Measurements from ENCODE around the gene RAB41.
"Not testable (repeated sequence)": the region's sequence is repeated elsewhere in the genome, so short reads cannot be mapped to it uniquely, and the experiment has no call there.

The RAB41 gene

DNA sequence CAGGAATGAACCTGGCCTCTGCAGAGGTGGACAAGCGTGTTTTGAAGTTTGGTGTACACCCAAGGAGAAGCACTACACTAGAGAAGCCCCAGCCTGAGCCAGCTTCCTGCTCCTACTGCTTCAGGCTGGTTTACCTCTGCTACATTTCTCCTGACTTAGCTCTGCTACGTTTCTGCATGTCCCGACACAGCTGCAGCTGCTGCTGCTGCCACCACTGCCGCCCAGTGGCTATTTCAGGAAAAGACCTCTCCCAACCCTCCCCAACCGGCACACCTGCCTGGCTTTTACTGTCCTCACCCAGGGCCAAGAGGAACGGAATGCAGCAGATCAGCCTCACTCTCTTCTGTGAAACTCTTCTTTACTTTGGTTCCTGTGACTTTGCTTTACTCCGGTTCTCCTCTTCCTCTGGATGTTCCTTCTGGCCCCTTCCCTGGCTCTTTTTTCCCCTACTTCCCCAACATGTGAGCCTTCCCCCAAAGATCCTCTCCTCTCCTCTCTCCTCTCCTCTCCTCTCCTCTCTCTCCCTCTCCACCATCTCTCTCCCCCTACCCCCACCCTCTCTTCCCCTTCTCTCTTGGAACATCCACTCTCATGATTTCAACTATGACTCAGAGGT lies 18.9 kb upstream of the RAB41 start:
- in situ Hi-C loops (cut with MboI; ENCODE audit: low sequenced_read_pairs), result no loop called here
- DNase-seq (ENCODE audit: low spot score in 2 of 2), result peak; percentile 56 to 83
- peaks cover 3% of the 10 kb centered on the region; the same call in 1 of the 2 replicates for H3K27me3 ChIP-seq (ENCODE audit: low read depth)
- H3K4me3 ChIP-seq, result no peak overlapping the region
- H3K9me3 ChIP-seq, result no peaks in the 10 kb centered on the region
- no peaks in the 10 kb centered on the region for H3K36me3 ChIP-seq (replicated peaks)
- H3K4me1 ChIP-seq, result no peaks in the 10 kb centered on the region

DNA sequence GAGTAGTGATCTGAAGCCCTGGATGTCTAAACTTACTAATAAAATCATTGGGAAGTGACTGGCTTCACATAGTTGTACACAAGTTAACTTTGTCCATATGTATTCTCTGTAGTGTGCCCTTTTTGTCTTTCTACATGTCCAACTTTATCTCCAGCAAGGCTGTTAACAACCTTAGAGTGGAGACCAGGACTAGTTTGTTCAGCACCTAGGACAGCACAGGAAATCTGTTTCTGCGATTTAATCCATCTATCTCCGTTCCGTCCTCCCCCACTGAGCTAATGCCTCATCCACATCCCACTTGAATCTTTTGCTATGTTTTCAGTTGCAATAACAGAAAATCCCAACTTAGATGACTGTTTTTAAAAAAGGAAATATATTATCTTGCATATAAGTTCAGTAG lies 17.2 kb upstream of the RAB41 start:
- in situ Hi-C loops (cut with MboI; ENCODE audit: low sequenced_read_pairs), result no loop called here
- Histone ChIP-seq H3K4me1 (no peaks in the 10 kb centered on the region), H3K27me3 (ENCODE audit: low read depth) (peaks cover 3% of the 10 kb centered on the region; the same call in 1 of the 2 replicates), H3K9me3 (no peaks in the 10 kb centered on the region), H3K4me3 (no peak overlapping the region), H3K36me3 (replicated peaks) (no peaks in the 10 kb centered on the region)
- no peak for DNase-seq (ENCODE audit: low spot score in 2 of 2)

DNA sequence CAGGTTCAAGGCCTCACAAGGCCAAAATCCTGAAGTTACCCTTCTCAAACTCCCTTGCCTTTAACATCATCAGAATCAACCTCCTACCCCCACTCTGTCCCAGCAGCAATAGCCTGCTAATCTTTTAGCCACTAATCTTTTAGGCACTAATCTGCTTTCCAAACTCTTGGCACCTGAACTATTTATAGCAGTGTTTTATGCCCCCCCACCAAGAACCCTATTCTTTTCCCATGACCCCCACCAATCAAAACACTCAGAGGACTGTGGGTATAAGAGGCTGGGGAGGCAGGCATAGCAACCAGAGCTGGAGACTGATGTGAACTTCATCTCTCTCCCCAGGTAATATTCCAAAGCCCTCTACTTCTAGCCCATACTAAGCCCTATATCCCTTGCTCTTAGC lies 13.9 kb upstream of the RAB41 start, which contains the start of gene ARR3:
Gene ARR3, plus strand, starts transcription at position 301 of the 400 bp plus-strand sequence. CDS start 1,052 bp downstream, outside the sequence.
- DNase-seq (ENCODE audit: low spot score in 2 of 2), result no peak
- in situ Hi-C loops (cut with MboI; ENCODE audit: low sequenced_read_pairs), result no loop called here
- Histone ChIP-seq H3K9me3 (no peaks in the 10 kb centered on the region), H3K27me3 (ENCODE audit: low read depth) (peaks cover 3% of the 10 kb centered on the region; the same call in 1 of the 2 replicates), H3K36me3 (replicated peaks) (no peaks in the 10 kb centered on the region), H3K4me3 (no peak within 1 kb of the TSS), H3K4me1 (no peaks in the 10 kb centered on the region)

DNA sequence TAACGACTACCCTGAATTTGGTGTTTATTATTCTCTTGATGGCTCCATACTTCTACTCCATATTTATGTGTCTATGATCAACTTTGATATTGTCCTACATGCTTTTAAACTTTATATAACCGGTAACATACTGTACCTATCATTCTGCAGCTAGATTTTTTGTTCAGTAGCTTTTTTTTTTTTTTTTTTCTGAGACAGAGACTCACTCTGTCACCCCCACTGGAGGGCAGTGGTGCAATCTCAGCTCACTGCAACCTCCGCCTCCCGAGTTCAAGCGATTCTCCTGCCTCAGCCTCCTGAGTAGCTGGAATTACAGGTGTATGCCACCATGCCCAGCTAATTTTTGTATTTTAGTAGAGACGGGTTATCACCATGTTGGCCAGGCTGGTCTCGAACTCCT lies 7.9 kb upstream of the RAB41 start:
- H3K36me3 ChIP-seq (replicated peaks); H3K27me3 ChIP-seq (ENCODE audit: low read depth); H3K4me3 ChIP-seq; DNase-seq (ENCODE audit: low spot score in 2 of 2); H3K9me3 ChIP-seq; H3K4me1 ChIP-seq; in situ Hi-C loops (cut with MboI; ENCODE audit: low sequenced_read_pairs): not testable (repeated sequence)

DNA sequence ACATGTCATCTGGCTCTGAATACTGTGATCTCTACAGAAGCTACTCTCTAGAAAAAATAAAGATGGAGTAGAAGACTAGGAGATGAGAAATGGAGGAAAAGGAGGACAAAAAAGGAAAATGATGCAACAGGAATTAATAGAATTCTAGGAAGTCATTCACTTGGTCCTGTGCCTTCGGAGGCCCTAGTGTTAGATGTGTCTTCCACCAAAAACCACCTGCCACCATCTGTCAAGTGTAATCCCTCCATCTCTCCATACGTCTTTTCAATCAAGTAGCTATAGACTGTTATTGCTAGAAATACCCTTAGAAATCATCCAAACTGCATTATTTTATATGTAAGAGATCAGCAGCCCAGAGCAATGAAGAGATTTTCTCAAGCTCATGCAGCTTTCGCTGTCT lies 2.9 kb upstream of the RAB41 start:
- Histone ChIP-seq H3K4me3 (no peak overlapping the region), H3K9me3 (no peaks in the 10 kb centered on the region), H3K4me1 (peaks cover 10% of the 10 kb centered on the region), H3K27me3 (ENCODE audit: low read depth) (no peaks in the 10 kb centered on the region), H3K36me3 (replicated peaks) (no peaks in the 10 kb centered on the region)
- in situ Hi-C loops (cut with MboI; ENCODE audit: low sequenced_read_pairs), result no loop called here
- no peak for DNase-seq (ENCODE audit: low spot score in 2 of 2)

DNA sequence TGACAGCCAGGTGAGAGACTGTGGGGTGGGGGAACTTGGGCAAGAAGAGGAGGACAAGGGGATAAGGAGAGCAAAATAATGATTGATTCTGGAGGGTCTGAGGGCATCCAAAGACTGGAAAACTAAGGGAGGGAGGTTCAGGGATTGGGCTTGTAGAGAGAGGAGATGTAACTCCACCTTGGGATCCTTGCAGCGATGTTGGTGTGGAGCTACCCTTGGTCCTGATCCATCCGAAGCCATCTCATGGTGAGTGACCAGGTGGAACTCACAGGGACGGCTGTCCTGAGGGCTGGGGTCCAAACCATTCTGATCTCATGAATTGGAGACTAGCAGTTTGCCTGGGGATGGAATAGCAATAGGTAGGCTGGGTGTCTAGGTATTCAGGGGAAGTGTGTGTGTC lies 1.4 kb upstream of the RAB41 start:
- in situ Hi-C loops (cut with MboI; ENCODE audit: low sequenced_read_pairs), result no loop called here
- H3K4me1 ChIP-seq, result no peaks in the 10 kb centered on the region
- peaks cover 13% of the 10 kb centered on the region for H3K36me3 ChIP-seq (replicated peaks)
- no peaks in the 10 kb centered on the region for H3K27me3 ChIP-seq (ENCODE audit: low read depth)
- no peaks in the 10 kb centered on the region for H3K9me3 ChIP-seq
- DNase-seq (ENCODE audit: low spot score in 2 of 2), result no peak
- no peak overlapping the region for H3K4me3 ChIP-seq

DNA sequence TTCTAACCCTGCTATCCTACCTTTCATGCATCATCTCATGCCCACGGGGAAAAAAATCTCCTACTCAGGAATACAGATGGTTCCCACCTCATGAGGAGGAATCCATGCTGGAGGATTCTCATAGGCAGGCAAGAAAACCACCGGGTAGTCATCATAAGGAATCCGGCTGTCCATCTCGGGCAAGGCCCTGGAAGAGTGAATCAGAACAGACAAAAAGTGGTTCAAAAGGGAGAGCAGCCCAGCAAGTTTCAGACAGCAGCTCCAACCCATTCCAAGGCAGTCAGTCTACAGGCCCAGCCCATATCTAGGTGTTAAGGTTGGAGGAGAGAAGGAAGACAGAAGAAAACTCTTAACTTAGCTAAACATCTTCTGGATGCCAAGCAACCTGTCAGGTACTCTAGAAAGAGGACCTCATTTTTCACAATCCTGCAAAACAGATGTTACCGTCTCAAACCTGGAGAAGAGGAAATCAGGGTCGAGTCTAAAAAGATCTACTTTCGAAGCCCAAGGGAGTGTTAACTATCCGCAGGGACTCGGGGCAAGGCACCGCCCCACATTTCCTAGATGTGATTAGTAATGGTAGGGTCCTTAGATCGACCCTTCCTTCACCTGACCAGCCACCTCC lies 7.3 kb downstream of the RAB41 start:
- no peaks in the 10 kb centered on the region for H3K9me3 ChIP-seq
- peaks cover 13% of the 10 kb centered on the region for H3K4me1 ChIP-seq
- no peaks in the 10 kb centered on the region for H3K27me3 ChIP-seq (ENCODE audit: low read depth)
- peaks cover 48% of the 10 kb centered on the region for H3K36me3 ChIP-seq (replicated peaks)
- peak overlapping the region; percentile 84 for H3K4me3 ChIP-seq
- DNase-seq (ENCODE audit: low spot score in 2 of 2), result no peak
- in situ Hi-C loops (cut with MboI; ENCODE audit: low sequenced_read_pairs), result no loop called here

DNA sequence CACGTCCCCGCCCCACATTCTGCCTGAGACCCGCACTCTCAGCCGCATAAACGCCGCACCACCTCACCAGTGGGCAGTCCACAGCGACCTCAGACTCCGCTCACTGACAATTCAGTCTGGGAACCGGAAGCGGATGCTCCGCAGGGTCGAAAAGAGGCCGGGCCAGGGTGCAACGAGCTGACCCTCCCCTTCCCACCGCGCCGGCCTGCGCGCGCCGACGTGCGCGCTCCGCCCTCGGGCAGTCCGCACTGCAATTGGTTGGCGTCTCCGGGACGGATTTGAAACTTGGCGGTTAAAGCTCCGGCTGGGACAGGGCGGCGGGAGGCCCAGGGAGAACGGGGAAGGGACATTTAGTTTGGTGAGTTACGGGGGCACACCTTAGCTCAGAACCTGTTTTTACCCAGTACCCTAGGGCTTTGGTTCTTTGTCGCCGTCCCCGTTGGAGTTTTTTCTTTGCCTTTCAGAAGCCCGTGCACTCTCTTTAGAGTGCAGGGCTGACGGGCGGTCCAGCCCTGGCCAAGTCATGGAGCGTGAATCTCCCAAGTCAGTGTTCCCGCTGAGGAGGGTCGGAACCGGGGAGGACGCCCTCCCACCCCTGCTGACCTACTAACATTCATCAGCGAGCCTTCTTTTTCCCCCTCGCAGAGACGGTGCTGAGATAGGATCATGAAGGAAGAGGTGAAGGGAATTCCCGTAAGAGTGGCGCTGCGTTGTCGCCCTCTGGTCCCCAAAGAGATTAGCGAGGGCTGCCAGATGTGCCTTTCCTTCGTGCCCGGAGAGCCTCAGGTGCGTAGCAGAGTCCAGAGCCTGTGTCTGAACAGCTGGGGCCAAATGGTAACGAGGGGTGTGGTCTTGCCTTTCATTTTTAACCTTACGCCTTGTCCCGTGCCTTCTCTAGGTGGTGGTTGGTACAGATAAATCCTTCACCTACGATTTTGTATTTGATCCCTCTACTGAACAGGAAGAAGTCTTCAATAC lies 8.1 kb downstream of the RAB41 start, which contains the start of the genes KIF4A and PDZD11:
Gene KIF4A, plus strand, starts transcription at position 312 of the 978 bp plus-strand sequence. Its CDS starts 355 bp downstream, at position 667.
Gene PDZD11, minus strand, starts transcription at position 135 of the 978 bp plus-strand sequence. CDS start 586 bp downstream, outside the sequence.
- no peaks in the 10 kb centered on the region for H3K9me3 ChIP-seq
- H3K4me3 ChIP-seq, result peak within 1 kb of the TSS; percentile 84

DNA sequence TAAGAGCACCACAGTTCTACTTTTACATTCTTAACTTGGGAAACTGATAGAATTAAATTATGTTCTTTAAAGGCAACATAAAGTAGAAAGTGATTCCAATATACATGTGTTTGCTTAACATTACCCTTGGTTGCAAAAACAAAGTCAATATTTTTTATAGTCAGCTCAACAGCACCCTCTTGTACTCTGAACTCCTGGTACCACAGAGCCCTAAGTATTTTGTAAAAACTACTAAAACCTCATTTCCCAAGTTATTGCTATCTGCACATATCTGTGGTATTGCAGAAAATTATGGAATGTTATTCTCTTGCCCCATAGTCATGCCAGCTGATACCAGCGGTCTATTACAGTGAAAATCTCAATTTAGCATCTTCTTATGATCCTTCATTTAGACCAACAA lies 10.8 kb downstream of the RAB41 start:
- DNase-seq (ENCODE audit: low spot score in 2 of 2), result no peak
- Histone ChIP-seq H3K9me3 (no peaks in the 10 kb centered on the region), H3K4me3 (no peak overlapping the region), H3K36me3 (replicated peaks) (peaks cover 45% of the 10 kb centered on the region), H3K27me3 (ENCODE audit: low read depth) (no peaks in the 10 kb centered on the region), H3K4me1 (peaks cover 13% of the 10 kb centered on the region)
- in situ Hi-C loops (cut with MboI; ENCODE audit: low sequenced_read_pairs), result no loop called here

More for the DNA sequence above, 8.1 kb downstream of the RAB41 start, which contains the start of the genes KIF4A and PDZD11:
- H3K36me3 ChIP-seq (replicated peaks), result peaks cover 48% of the 10 kb centered on the region
- peak; percentile 91 to 94 for DNase-seq (ENCODE audit: low spot score in 2 of 2)
- in situ Hi-C loops (cut with MboI; ENCODE audit: low sequenced_read_pairs), result no loop called here
- peaks cover 13% of the 10 kb centered on the region for H3K4me1 ChIP-seq
- H3K27me3 ChIP-seq (ENCODE audit: low read depth), result no peaks in the 10 kb centered on the region

DNA sequence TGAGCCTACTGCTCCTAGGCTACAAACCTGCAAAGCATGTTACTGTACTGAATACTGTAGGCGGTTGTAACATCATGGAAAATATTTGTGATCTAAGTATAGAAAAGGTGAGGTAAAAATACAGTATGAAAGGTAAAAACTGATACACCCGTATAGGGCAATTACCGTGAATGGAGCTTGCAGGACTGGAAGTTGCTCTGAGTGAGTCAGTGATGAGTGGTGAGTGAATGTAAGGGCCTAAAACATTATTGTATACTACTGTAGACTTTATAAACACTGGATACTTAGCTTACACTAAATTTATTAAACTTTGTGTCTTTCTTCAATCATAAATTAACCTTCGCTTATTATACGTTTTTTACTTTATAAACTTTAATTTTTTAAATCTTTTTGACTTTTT lies 11.6 kb downstream of the RAB41 start:
- Histone ChIP-seq H3K4me3 (no peak overlapping the region), H3K4me1 (peaks cover 13% of the 10 kb centered on the region), H3K36me3 (replicated peaks) (peaks cover 46% of the 10 kb centered on the region), H3K27me3 (ENCODE audit: low read depth) (no peaks in the 10 kb centered on the region), H3K9me3 (no peaks in the 10 kb centered on the region)
- in situ Hi-C loops (cut with MboI; ENCODE audit: low sequenced_read_pairs), result no loop called here
- DNase-seq (ENCODE audit: low spot score in 2 of 2), result no peak

DNA sequence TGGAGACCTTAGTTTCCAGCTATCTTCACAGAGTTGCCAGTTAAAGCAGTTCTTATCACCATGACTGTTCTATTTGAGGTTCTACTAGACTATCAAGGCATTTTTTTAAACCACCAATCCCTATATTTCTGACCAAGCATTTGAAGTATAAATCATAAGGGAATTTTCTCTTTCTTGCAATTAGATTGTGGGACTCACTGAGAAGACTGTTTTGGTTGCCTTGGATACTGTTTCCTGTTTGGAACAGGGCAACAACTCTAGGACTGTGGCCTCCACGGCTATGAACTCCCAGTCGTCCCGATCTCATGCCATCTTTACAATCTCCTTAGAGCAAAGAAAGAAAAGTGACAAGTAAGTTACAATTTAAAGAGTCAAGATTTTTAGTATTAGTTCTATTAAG lies 19.7 kb downstream of the RAB41 start:
- no peaks in the 10 kb centered on the region for H3K9me3 ChIP-seq
- H3K36me3 ChIP-seq (replicated peaks), result peaks cover 82% of the 10 kb centered on the region
- H3K4me1 ChIP-seq, result peaks cover 8% of the 10 kb centered on the region
- no peak for DNase-seq (ENCODE audit: low spot score in 2 of 2)
- no peak overlapping the region for H3K4me3 ChIP-seq
- H3K27me3 ChIP-seq (ENCODE audit: low read depth), result no peaks in the 10 kb centered on the region
- in situ Hi-C loops (cut with MboI; ENCODE audit: low sequenced_read_pairs), result no loop called here

DNA sequence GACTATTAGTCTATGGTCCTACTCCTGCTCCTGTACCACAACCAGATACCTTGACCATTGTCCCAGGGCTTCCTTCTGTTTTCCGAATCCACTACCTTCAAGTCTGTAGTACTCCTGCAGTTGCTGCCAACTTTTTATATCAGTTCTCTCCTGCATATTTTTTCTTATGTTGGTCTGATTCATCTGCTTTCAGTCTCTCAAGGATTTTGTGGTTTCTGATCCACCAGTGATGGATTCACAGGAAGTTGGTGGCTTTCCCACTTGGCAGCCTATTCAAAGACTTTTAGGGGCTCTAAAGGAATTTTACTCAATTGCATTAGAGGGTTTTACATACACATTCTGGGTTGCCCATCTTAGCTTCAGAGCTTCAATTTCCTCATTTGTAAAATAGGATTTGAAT lies 31.5 kb downstream of the RAB41 start:
- in situ Hi-C loops (cut with MboI; ENCODE audit: low sequenced_read_pairs), result no loop called here
- Histone ChIP-seq H3K36me3 (replicated peaks) (peaks cover 53% of the 10 kb centered on the region), H3K27me3 (ENCODE audit: low read depth) (no peaks in the 10 kb centered on the region), H3K4me3 (no peak overlapping the region), H3K9me3 (no peaks in the 10 kb centered on the region), H3K4me1 (peaks cover 12% of the 10 kb centered on the region)
- no peak for DNase-seq (ENCODE audit: low spot score in 2 of 2)

DNA sequence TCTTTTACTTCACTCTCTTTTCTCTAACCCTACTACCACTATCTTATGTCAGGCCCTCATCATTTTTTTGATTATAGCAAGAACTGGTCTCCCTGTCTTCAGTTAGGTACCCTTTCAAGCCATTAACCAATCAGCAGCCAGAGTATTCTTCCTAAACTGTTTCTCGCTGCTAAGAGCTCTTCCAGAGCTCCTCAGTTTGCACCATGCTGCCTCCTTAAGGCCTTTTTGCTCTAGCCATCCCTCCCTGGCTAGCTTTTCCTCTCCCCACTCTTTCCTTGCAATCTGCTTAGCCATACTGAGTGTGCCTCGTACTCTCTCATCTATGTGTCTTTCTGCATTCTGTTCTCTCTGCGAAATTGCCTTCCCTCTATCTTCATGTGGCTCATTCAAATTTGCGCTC lies 40.8 kb downstream of the RAB41 start:
- DNase-seq (ENCODE audit: low spot score in 2 of 2), result no peak
- no peaks in the 10 kb centered on the region for H3K9me3 ChIP-seq
- in situ Hi-C loops (cut with MboI; ENCODE audit: low sequenced_read_pairs), result no loop called here
- no peaks in the 10 kb centered on the region for H3K4me1 ChIP-seq
- H3K36me3 ChIP-seq (replicated peaks), result peaks cover 9% of the 10 kb centered on the region
- no peak overlapping the region for H3K4me3 ChIP-seq
- H3K27me3 ChIP-seq (ENCODE audit: low read depth), result no peaks in the 10 kb centered on the region

Data from HAP-1 (cell line).